WTC11 (cell line): Measurements from ENCODE around the gene KCNQ2. TPM values are rescaled to one million over a fixed set of nuclear protein-coding genes. Genes with fewer than 3 reads are reported as not detected.

Source experiments
- ATAC-seq: fragments of 200-7000 bp; cut with Tn5 transposase; 2 replicates; pipeline ENCODE4 v1.10.0; 2021; ENCODE audit warnings: mild to moderate bottlenecking, moderate library complexity
- CTCF ChIA-PET: fragments of 300-600 bp; sonication (Branson Sonifier 250); formaldehyde crosslinking; loops from one replicate; lab custom pipeline; 2021; ENCODE audit warnings: antibody characterized with exemption; lab: Charles Lee
- POLR2A ChIA-PET: fragments of 350-600 bp; sonication (Branson Sonifier 250); formaldehyde crosslinking; loops from one replicate; lab custom pipeline; 2021; ENCODE audit warnings: antibody characterized with exemption; lab: Charles Lee
- DNase-seq: peaks from one replicate; pipeline ENCODE4 v3.0.0; 2021; ENCODE audit warnings: low spot score
- H3K27ac Mint-ChIP-seq: 2 replicates; pipeline ENCODE4 v1.8.0; 2021; ENCODE audit warnings: mixed read lengths
- H3K27me3 Mint-ChIP-seq: 2 replicates; pipeline ENCODE4 v1.8.0; 2021; ENCODE audit warnings: low read depth, mild to moderate bottlenecking, moderate library complexity, mixed read lengths
- H3K36me3 Mint-ChIP-seq: 2 replicates; pipeline ENCODE4 v1.8.0; 2021; ENCODE audit warnings: mixed read lengths
- H3K4me1 Mint-ChIP-seq: 2 replicates; pipeline ENCODE4 v1.8.0; 2022; ENCODE audit warnings: mixed read lengths
- H3K4me3 Mint-ChIP-seq: 2 replicates; pipeline ENCODE4 v1.8.0; 2021; ENCODE audit warnings: mild to moderate bottlenecking, moderate library complexity, mixed read lengths
- H3K9me3 Mint-ChIP-seq: 2 replicates; pipeline ENCODE4 v1.8.0; 2021; ENCODE audit warnings: mixed read lengths
- ATF1 ChIP-seq: sonication (generic); formaldehyde crosslinking; IDR thresholded peaks from 2 replicates; pipeline ENCODE4 v1.8.1; 2023; ENCODE audit warnings: mild to moderate bottlenecking, moderate library complexity, missing genetic modification reagents
- CREB1 ChIP-seq: sonication (generic); formaldehyde crosslinking; IDR thresholded peaks from 2 replicates; pipeline ENCODE4 v1.8.0; 2023; ENCODE audit warnings: mild to moderate bottlenecking, missing genetic modification reagents
- FOXJ3 ChIP-seq: sonication (generic); formaldehyde crosslinking; IDR thresholded peaks from 2 replicates; pipeline ENCODE4 v1.9.0; 2021; ENCODE audit warnings: missing genetic modification reagents, mild to moderate bottlenecking, borderline replicate concordance
- JUN ChIP-seq: sonication (generic); formaldehyde crosslinking; IDR thresholded peaks from 2 replicates; pipeline ENCODE4 v1.8.0; 2023; ENCODE audit warnings: mild to moderate bottlenecking, missing genetic modification reagents
- KAT7 ChIP-seq: sonication (generic); formaldehyde crosslinking; IDR thresholded peaks from 2 replicates; pipeline ENCODE4 v1.8.1; 2023; ENCODE audit warnings: missing genetic modification reagents, mild to moderate bottlenecking, borderline replicate concordance
- NFATC4 ChIP-seq: fragments of 250-450 bp; sonication (Bioruptor Pico); IDR thresholded peaks from 2 replicates; pipeline ENCODE4 v1.9.0; 2021; ENCODE audit warnings: mild to moderate bottlenecking
- RORB ChIP-seq: fragments of 250-450 bp; sonication (Bioruptor Pico); IDR thresholded peaks from 2 replicates; pipeline ENCODE4 v1.9.0; 2021; ENCODE audit warnings: mild to moderate bottlenecking
- ZNF121 ChIP-seq: sonication (generic); formaldehyde crosslinking; IDR thresholded peaks from 2 replicates; pipeline ENCODE4 v1.8.0; 2023; ENCODE audit warnings: missing genetic modification reagents
- ZNF138 ChIP-seq: sonication (generic); formaldehyde crosslinking; conservative IDR thresholded peaks from 2 replicates; pipeline ENCODE4 v1.8.1; 2022; ENCODE audit warnings: mild to moderate bottlenecking, moderate library complexity, missing genetic modification reagents
- ZNF219 ChIP-seq: sonication (generic); formaldehyde crosslinking; IDR thresholded peaks from 2 replicates; pipeline ENCODE4 v1.8.0; 2023; ENCODE audit warnings: missing genetic modification reagents, mild to moderate bottlenecking, borderline replicate concordance
- ZNF232 ChIP-seq: sonication (generic); formaldehyde crosslinking; IDR thresholded peaks from 2 replicates; pipeline ENCODE4 v1.8.0; 2022; ENCODE audit warnings: mild to moderate bottlenecking, missing genetic modification reagents
- ZNF263 ChIP-seq: sonication (generic); formaldehyde crosslinking; IDR thresholded peaks from 2 replicates; pipeline ENCODE4 v1.8.1; 2022; ENCODE audit warnings: low read depth, mild to moderate bottlenecking, moderate library complexity, missing genetic modification reagents
- ZNF423 ChIP-seq: fragments of 250-450 bp; sonication (Bioruptor Pico); IDR thresholded peaks from 2 replicates; pipeline ENCODE4 v2.1.2; 2022; ENCODE audit warnings: mild to moderate bottlenecking, moderate library complexity
- ZNF671 ChIP-seq: fragments of 250-450 bp; sonication (Bioruptor Pico); IDR thresholded peaks from 2 replicates; pipeline ENCODE4 v1.8.0; 2021; ENCODE audit warnings: mild to moderate bottlenecking
- total RNA-seq: library from RNA; stranded (reverse); gene quantifications from 3 replicates; pipeline ENCODE4 v1.2.3, GENCODE V29; 2021
- TF ChIP-seq, protein P1 (sequence below): sonication (generic); formaldehyde crosslinking; IDR thresholded peaks from 2 replicates; pipeline ENCODE4 v1.8.0; 2022; ENCODE audit warnings: missing genetic modification reagents
- TF ChIP-seq, protein P2 (sequence below): sonication (generic); formaldehyde crosslinking; IDR thresholded peaks from 2 replicates; pipeline ENCODE4 v1.8.1; 2022; ENCODE audit warnings: mild to moderate bottlenecking, missing genetic modification reagents, moderate library complexity, borderline replicate concordance
- TF ChIP-seq, protein P3 (sequence below): sonication (generic); formaldehyde crosslinking; IDR thresholded peaks from 2 replicates; pipeline ENCODE4 v1.8.1; 2023; ENCODE audit warnings: mild to moderate bottlenecking, moderate library complexity, missing genetic modification reagents
- TF ChIP-seq, protein P4 (sequence below): sonication (generic); formaldehyde crosslinking; IDR thresholded peaks from 2 replicates; pipeline ENCODE4 v1.8.1; 2022; ENCODE audit warnings: low read depth, missing genetic modification reagents, borderline replicate concordance
- TF ChIP-seq, protein P5 (sequence below): fragments of 250-450 bp; sonication (Bioruptor Pico); IDR thresholded peaks from 2 replicates; pipeline ENCODE4 v1.9.0; 2021; ENCODE audit warnings: mild to moderate bottlenecking
- TF ChIP-seq, protein P6 (sequence below): sonication (generic); formaldehyde crosslinking; IDR thresholded peaks from 2 replicates; pipeline ENCODE4 v1.8.1; 2023; ENCODE audit warnings: mild to moderate bottlenecking, missing genetic modification reagents, moderate library complexity
- TF ChIP-seq, protein P7 (sequence below): sonication (generic); formaldehyde crosslinking; IDR thresholded peaks from 2 replicates; pipeline ENCODE4 v1.8.0; 2022; ENCODE audit warnings: mild to moderate bottlenecking, missing genetic modification reagents
- TF ChIP-seq, protein P8 (sequence below): fragments of 250-450 bp; sonication (Bioruptor Pico); IDR thresholded peaks from 2 replicates; pipeline ENCODE4 v1.9.0; 2021; ENCODE audit warnings: mild to moderate bottlenecking, borderline replicate concordance

KCNQ2 gene
- total RNA-seq, 1 experiment from 2014 or later: 99.8 TPM

DNA sequence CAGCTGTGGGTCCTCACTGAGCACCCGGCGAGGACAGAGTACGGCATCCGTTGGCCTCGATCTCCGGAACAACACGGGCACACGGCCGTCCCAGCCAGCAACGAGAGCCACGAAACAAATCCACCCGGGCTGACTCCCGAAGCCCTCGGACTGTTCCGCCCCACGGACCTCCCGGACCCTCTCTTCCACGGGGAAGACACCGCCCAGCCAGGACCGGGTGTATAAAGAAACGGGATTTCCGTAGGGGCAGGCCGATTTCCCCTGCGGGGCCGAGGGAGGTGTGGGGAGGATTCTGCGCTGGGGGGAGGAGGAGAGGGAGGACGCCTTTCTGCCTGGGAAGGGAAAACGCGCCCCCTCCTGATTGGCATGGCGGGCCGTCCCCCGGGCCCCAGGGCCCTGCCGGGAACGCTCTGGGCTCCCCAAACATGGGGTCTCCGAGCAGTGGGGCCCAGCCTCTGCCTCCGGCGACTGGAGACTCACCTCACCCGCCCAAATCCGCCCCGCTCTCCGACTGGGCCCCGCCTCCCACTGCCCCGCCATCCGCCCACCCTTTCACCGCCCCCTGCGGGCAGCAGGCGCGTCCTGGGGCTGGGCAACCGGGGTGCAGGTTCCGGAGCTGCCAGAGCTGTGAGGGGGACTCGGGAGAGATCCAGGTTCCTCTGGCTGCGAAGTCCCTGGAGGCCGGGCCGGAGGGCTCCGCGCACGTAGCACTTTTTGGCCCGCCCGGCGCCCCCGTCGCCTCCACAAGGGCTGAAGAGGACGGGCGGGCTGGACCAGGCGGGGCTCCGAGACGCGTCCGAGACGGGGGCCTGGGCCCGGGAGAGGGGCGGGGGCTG is 47.4 kb upstream of the KCNQ2 start:
- ChIA-PET CTCF (interaction anchor here (0.6 to 4.4 kb wide), 17 partner anchors 9 to 460 kb away, joined by 3 to 50 read pairs (median 5); partner anchors contain the start of genes GMEB2, PRPF6 and PTK6), POLR2A (interaction anchor here (1.3 to 1.8 kb wide), 2 partner anchors 15 to 107 kb away, joined by 3 to 4 read pairs; partner anchors contain the start of gene GMEB2)
- Mint-ChIP-seq H3K27me3 (peaks cover 9% of the 10 kb centered on the region; the same call in 1 of the 2 replicates), H3K27ac (no peak overlapping the region), H3K4me3 (peak overlapping the region; percentile 74), H3K9me3 (peaks cover 8% of the 10 kb centered on the region; the same call in 1 of the 2 replicates), H3K4me1 (peaks cover 14% of the 10 kb centered on the region), H3K36me3 (peaks cover 21% of the 10 kb centered on the region)
- ATAC-seq (peak; percentile 38), DNase-seq (peak; percentile 70)
- TF ChIP-seq ZNF121 (CRISPR knock-in tag) (no peak), ZNF263 (CRISPR knock-in tag) (peak; percentile 95), ZNF219 (CRISPR knock-in tag) (no peak), ZNF232 (no peak), KAT7 (CRISPR knock-in tag) (0 out of 2 replicates have a peak, but pooled peaks have one; percentile 16), RORB (CRISPR knock-in tag) (no peak), ZNF423 (CRISPR knock-in tag) (peak; percentile 48; the same call in 1 of the 2 replicates), JUN (no peak), CREB1 (CRISPR knock-in tag) (no peak), NFATC4 (CRISPR knock-in tag) (no peak), FOXJ3 (CRISPR knock-in tag) (no peak), ATF1 (no peak), ZNF138 (CRISPR knock-in tag) (no peak), ZNF671 (no peak)
- TF ChIP-seq, protein P1, sequence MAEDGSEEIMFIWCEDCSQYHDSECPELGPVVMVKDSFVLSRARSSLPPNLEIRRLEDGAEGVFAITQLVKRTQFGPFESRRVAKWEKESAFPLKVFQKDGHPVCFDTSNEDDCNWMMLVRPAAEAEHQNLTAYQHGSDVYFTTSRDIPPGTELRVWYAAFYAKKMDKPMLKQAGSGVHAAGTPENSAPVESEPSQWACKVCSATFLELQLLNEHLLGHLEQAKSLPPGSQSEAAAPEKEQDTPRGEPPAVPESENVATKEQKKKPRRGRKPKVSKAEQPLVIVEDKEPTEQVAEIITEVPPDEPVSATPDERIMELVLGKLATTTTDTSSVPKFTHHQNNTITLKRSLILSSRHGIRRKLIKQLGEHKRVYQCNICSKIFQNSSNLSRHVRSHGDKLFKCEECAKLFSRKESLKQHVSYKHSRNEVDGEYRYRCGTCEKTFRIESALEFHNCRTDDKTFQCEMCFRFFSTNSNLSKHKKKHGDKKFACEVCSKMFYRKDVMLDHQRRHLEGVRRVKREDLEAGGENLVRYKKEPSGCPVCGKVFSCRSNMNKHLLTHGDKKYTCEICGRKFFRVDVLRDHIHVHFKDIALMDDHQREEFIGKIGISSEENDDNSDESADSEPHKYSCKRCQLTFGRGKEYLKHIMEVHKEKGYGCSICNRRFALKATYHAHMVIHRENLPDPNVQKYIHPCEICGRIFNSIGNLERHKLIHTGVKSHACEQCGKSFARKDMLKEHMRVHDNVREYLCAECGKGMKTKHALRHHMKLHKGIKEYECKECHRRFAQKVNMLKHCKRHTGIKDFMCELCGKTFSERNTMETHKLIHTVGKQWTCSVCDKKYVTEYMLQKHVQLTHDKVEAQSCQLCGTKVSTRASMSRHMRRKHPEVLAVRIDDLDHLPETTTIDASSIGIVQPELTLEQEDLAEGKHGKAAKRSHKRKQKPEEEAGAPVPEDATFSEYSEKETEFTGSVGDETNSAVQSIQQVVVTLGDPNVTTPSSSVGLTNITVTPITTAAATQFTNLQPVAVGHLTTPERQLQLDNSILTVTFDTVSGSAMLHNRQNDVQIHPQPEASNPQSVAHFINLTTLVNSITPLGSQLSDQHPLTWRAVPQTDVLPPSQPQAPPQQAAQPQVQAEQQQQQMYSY (CRISPR knock-in tag): no peak
- TF ChIP-seq, protein P2, sequence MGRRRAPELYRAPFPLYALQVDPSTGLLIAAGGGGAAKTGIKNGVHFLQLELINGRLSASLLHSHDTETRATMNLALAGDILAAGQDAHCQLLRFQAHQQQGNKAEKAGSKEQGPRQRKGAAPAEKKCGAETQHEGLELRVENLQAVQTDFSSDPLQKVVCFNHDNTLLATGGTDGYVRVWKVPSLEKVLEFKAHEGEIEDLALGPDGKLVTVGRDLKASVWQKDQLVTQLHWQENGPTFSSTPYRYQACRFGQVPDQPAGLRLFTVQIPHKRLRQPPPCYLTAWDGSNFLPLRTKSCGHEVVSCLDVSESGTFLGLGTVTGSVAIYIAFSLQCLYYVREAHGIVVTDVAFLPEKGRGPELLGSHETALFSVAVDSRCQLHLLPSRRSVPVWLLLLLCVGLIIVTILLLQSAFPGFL (CRISPR knock-in tag): no peak
- TF ChIP-seq, protein P3, sequence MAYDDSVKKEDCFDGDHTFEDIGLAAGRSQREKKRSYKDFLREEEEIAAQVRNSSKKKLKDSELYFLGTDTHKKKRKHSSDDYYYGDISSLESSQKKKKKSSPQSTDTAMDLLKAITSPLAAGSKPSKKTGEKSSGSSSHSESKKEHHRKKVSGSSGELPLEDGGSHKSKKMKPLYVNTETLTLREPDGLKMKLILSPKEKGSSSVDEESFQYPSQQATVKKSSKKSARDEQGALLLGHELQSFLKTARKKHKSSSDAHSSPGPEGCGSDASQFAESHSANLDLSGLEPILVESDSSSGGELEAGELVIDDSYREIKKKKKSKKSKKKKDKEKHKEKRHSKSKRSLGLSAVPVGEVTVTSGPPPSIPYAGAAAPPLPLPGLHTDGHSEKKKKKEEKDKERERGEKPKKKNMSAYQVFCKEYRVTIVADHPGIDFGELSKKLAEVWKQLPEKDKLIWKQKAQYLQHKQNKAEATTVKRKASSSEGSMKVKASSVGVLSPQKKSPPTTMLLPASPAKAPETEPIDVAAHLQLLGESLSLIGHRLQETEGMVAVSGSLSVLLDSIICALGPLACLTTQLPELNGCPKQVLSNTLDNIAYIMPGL: peak; percentile 66; the same call in 1 of the 2 replicates
- TF ChIP-seq, protein P4, sequence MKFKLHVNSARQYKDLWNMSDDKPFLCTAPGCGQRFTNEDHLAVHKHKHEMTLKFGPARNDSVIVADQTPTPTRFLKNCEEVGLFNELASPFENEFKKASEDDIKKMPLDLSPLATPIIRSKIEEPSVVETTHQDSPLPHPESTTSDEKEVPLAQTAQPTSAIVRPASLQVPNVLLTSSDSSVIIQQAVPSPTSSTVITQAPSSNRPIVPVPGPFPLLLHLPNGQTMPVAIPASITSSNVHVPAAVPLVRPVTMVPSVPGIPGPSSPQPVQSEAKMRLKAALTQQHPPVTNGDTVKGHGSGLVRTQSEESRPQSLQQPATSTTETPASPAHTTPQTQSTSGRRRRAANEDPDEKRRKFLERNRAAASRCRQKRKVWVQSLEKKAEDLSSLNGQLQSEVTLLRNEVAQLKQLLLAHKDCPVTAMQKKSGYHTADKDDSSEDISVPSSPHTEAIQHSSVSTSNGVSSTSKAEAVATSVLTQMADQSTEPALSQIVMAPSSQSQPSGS (CRISPR knock-in tag): no peak
- TF ChIP-seq, protein P5, sequence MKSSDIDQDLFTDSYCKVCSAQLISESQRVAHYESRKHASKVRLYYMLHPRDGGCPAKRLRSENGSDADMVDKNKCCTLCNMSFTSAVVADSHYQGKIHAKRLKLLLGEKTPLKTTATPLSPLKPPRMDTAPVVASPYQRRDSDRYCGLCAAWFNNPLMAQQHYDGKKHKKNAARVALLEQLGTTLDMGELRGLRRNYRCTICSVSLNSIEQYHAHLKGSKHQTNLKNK (CRISPR knock-in tag): no peak
- TF ChIP-seq, protein P6, sequence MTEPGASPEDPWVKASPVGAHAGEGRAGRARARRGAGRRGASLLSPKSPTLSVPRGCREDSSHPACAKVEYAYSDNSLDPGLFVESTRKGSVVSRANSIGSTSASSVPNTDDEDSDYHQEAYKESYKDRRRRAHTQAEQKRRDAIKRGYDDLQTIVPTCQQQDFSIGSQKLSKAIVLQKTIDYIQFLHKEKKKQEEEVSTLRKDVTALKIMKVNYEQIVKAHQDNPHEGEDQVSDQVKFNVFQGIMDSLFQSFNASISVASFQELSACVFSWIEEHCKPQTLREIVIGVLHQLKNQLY (CRISPR knock-in tag): no peak
- TF ChIP-seq, protein P7, sequence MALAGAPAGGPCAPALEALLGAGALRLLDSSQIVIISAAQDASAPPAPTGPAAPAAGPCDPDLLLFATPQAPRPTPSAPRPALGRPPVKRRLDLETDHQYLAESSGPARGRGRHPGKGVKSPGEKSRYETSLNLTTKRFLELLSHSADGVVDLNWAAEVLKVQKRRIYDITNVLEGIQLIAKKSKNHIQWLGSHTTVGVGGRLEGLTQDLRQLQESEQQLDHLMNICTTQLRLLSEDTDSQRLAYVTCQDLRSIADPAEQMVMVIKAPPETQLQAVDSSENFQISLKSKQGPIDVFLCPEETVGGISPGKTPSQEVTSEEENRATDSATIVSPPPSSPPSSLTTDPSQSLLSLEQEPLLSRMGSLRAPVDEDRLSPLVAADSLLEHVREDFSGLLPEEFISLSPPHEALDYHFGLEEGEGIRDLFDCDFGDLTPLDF: no peak
- TF ChIP-seq, protein P8, sequence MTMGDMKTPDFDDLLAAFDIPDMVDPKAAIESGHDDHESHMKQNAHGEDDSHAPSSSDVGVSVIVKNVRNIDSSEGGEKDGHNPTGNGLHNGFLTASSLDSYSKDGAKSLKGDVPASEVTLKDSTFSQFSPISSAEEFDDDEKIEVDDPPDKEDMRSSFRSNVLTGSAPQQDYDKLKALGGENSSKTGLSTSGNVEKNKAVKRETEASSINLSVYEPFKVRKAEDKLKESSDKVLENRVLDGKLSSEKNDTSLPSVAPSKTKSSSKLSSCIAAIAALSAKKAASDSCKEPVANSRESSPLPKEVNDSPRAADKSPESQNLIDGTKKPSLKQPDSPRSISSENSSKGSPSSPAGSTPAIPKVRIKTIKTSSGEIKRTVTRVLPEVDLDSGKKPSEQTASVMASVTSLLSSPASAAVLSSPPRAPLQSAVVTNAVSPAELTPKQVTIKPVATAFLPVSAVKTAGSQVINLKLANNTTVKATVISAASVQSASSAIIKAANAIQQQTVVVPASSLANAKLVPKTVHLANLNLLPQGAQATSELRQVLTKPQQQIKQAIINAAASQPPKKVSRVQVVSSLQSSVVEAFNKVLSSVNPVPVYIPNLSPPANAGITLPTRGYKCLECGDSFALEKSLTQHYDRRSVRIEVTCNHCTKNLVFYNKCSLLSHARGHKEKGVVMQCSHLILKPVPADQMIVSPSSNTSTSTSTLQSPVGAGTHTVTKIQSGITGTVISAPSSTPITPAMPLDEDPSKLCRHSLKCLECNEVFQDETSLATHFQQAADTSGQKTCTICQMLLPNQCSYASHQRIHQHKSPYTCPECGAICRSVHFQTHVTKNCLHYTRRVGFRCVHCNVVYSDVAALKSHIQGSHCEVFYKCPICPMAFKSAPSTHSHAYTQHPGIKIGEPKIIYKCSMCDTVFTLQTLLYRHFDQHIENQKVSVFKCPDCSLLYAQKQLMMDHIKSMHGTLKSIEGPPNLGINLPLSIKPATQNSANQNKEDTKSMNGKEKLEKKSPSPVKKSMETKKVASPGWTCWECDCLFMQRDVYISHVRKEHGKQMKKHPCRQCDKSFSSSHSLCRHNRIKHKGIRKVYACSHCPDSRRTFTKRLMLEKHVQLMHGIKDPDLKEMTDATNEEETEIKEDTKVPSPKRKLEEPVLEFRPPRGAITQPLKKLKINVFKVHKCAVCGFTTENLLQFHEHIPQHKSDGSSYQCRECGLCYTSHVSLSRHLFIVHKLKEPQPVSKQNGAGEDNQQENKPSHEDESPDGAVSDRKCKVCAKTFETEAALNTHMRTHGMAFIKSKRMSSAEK: no peak
